ENCODE results near the gene C1orf115.

Gene C1orf115

DNA sequence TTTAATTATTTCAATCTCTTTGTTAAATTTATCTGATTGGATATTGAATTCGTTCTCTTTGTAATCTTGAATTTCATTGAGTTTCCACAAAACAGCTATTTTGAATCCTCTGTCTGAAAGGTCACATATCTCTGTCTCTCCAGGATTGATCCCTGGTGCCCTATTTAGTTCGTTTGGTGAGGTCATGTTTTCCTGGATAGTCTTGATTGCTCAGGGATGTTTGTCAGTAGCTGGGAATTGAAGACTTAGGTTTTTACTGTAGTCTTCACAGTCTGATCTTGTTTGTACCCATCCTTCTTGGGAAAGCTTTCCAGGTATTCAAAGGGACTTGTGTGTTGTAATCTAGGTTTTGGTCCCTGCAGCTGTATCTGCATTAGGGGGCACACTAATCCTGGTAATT is 51.2 kb downstream of the C1orf115 start:
- H3K27ac ChIP-seq: no peak overlapping the region
- TF ChIP-seq ZFX (IDR thresholded peaks at IDR 0.05): no peak
- TF ChIP-seq, protein P1, sequence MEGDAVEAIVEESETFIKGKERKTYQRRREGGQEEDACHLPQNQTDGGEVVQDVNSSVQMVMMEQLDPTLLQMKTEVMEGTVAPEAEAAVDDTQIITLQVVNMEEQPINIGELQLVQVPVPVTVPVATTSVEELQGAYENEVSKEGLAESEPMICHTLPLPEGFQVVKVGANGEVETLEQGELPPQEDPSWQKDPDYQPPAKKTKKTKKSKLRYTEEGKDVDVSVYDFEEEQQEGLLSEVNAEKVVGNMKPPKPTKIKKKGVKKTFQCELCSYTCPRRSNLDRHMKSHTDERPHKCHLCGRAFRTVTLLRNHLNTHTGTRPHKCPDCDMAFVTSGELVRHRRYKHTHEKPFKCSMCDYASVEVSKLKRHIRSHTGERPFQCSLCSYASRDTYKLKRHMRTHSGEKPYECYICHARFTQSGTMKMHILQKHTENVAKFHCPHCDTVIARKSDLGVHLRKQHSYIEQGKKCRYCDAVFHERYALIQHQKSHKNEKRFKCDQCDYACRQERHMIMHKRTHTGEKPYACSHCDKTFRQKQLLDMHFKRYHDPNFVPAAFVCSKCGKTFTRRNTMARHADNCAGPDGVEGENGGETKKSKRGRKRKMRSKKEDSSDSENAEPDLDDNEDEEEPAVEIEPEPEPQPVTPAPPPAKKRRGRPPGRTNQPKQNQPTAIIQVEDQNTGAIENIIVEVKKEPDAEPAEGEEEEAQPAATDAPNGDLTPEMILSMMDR (conservative IDR thresholded peaks at IDR 0.05): no peak

DNA sequence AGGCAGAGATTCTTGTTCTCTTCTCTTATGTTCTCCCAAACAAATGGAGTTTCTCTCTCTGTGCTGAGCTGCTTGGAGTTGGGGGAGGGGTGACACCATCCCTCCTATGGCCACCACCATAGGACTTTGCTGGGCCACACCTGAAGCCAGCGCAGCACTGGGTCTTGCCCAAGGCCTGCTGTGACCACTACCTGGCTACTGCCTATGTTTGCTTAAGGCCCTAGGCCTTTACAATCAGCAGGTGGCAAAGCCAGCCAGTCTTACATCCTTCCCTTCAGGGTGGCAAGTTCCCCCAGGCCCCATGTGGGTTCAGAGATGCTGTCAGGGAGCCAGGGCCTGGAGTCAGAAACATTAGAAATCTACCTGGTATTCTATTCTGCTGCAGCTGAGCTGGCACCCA is 51.7 kb downstream of the C1orf115 start:
- no peak overlapping the region for H3K27ac ChIP-seq
- TF ChIP-seq ZFX (IDR thresholded peaks at IDR 0.05): no peak
- TF ChIP-seq, protein P1 (conservative IDR thresholded peaks at IDR 0.05): no peak

DNA sequence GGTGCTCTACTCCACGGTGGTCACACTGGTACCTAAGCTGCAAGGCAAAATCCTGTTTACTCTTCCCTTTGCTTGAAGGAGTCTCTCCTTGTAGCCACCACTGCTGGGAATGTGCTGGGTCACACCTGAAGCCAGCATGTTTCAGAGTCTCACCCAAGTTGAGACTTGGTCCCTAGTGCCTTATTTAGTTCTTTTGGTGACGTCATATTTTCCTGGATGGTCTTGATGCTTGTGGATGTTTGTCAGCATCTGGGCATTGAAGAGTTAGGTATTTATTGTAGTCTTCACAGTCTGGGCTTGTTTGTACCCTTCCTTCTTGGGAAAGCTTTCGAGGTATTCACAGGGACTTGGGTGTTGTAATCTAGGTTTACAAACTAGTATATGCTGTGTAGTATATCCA is 52.4 kb downstream of the C1orf115 start:
- no peak overlapping the region for H3K27ac ChIP-seq
- TF ChIP-seq, protein P1 (conservative IDR thresholded peaks at IDR 0.05): no peak
- no peak for TF ChIP-seq ZFX (IDR thresholded peaks at IDR 0.05)

DNA sequence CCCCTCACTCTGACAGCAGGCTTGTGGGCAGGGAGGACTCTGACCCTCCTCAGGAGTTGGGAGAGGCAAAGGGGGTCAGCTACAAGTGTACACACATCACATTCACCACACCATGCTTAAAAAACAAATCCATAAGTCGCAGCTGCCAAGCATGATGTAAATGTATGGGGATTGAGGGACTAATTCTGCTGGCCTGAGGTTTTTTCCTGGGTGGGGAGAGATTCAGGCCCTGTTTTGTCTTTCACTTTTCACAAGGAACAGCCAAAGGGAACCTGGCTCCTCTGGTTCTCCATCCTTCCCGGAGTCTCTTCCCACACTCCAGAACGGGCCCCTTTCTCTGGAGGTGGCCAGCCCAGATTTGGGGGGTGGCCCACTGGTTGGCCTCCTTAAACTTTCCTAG is 56.7 kb downstream of the C1orf115 start:
- H3K27ac ChIP-seq: peak overlapping the region; percentile 86
- TF ChIP-seq, protein P1 (conservative IDR thresholded peaks at IDR 0.05): no peak
- no peak for TF ChIP-seq ZFX (IDR thresholded peaks at IDR 0.05)

DNA sequence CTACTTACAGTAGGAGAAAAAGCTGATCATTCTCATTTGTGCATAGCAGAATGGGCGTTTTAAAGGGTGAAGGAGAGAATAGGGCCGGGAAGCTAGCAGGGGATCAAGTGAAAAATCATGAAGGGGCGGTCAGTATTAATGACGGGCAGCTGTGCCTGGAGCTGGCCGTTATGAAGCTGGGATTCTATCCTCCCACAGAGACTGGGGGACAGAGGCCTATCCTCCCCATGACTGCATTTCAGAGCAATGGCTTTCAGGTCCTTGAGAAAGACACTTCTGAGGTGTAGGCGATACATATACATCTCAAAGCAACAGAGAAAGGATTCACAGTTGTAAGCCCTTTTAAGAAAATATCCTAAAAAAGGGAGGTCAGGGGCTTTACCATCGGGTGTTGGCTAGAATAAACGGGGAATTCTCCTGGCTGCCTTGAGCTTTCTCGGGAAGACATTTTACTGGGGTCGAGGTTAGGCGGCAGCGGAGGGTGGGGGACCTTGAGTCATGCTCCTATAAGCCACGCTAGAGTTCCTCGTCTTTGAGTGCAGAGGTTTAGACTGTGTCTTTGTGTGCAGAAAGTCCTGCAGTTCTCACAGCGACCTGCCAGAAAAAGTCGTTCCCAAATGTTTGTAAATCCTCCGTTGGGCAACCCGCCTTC is 57.4 kb downstream of the C1orf115 start:
- TF ChIP-seq ZFX (IDR thresholded peaks at IDR 0.05): no peak
- TF ChIP-seq, protein P1 (conservative IDR thresholded peaks at IDR 0.05): no peak
- H3K27ac ChIP-seq: peak overlapping the region; percentile 86

DNA sequence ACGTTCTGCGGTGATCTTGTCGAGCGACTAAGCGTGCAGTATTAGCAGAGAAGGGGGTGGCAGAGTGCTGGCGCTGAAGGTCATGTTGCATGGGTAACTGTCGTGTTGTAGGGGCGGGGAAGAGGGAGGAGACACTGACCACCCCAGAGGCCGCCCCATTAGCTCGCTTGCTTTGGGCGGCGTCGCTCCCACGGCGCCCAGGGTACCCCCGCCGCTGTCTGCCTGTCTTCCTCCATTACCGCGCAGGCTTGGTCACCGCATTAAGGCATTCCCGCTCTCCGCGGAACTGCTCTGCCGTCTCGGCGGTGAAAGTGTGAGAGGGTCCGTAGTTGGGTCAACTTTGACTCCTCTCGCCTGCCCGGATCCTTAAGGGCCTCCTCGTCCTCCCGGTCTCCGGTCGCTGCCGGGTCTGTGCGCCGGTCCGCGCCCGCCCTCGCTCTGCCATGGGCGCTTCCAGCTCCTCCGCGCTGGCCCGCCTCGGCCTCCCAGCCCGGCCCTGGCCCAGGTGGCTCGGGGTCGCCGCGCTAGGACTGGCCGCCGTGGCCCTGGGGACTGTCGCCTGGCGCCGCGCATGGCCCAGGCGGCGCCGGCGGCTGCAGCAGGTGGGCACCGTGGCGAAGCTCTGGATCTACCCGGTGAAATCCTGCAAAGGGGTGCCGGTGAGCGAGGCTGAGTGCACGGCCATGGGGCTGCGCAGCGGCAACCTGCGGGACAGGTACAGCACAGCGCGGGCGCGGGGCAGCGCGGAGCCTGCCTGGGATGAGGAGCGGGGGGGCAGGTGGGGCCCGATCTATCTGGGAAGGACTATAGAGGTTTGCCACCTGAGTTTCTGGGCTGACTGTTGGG is 58.1 kb downstream of the C1orf115 start, which contains the start of gene MTARC2:
MTARC2 (plus strand) TSS at position 234 of the 846 bp plus-strand sequence; CDS start at position 444, 210 bp downstream.
- peak; percentile 80 for TF ChIP-seq ZFX (IDR thresholded peaks at IDR 0.05)
- TF ChIP-seq, protein P1 (conservative IDR thresholded peaks at IDR 0.05): no peak
- H3K27ac ChIP-seq: peak within 1 kb of the TSS; percentile 86

All from C4-2B (cell line).